ENCODE data around the gene BTBD6.

GRCh38 chr14:105204206-105204930, 44.0 kb upstream of the BTBD6 start:
- TF ChIP-seq CTCF (IDR thresholded peaks at IDR 0.05), result no peak
- TF ChIP-seq REST (IDR thresholded peaks at IDR 0.05; ENCODE audit: insufficient read depth in 1 of 2, low read depth in 2 of 2, low read length in 1 of 2), result no peak
- no peak for TF ChIP-seq TCF7L2 (IDR thresholded peaks at IDR 0.05; ENCODE audit: low read depth, low read length)
- no peak for TF ChIP-seq SIN3A (IDR thresholded peaks at IDR 0.05; ENCODE audit: borderline replicate concordance, insufficient read depth, low read depth, low read length)

All from Panc1 (cell line).